Chondrocyte (in vitro differentiated cells): ENCODE data around the gene KRT9. TPM values are rescaled to one million over a fixed set of nuclear protein-coding genes. Genes with fewer than 3 reads are reported as not detected.

Experiments used
- DNase-seq: peaks from one replicate; pipeline ENCODE4 v3.0.0; 2021; ENCODE audit warnings: mixed read lengths, low spot score
- H3K27ac Mint-ChIP-seq: one replicate; pipeline ENCODE4 v1.8.0; 2021; ENCODE audit warnings: mild to moderate bottlenecking, moderate library complexity, mixed read lengths; ENCODE audit not compliant: unreplicated experiment
- H3K27me3 Mint-ChIP-seq: 2 replicates; pipeline ENCODE4 v1.8.0; 2021; ENCODE audit warnings: low read depth, mixed read lengths
- H3K36me3 Mint-ChIP-seq: 2 replicates; pipeline ENCODE4 v1.8.0; 2021; ENCODE audit warnings: low read depth, mixed read lengths
- H3K4me1 Mint-ChIP-seq: 2 replicates; pipeline ENCODE4 v1.8.0; 2021; ENCODE audit warnings: low read depth, mild to moderate bottlenecking, mixed read lengths
- H3K4me3 Mint-ChIP-seq: one replicate; pipeline ENCODE4 v1.8.0; 2021; ENCODE audit warnings: mild to moderate bottlenecking, moderate library complexity, mixed read lengths; ENCODE audit not compliant: unreplicated experiment
- H3K9me3 Mint-ChIP-seq: 2 replicates; pipeline ENCODE4 v1.8.0; 2021; ENCODE audit warnings: low read depth, mixed read lengths
- total RNA-seq: library from RNA; stranded (reverse); gene quantifications from 3 replicates; pipeline ENCODE4 v1.2.1, GENCODE V29; 2021
- TF ChIP-seq, protein P1 (sequence below): fragments of 200-600 bp; sonication (generic); IDR thresholded peaks from 2 replicates; pipeline ENCODE4 v1.5.0; 2021; ENCODE audit warnings: antibody characterized with exemption, mild to moderate bottlenecking, moderate library complexity

KRT9 gene
- total RNA-seq, 1 donor from 2014 or later = not detected

DNA sequence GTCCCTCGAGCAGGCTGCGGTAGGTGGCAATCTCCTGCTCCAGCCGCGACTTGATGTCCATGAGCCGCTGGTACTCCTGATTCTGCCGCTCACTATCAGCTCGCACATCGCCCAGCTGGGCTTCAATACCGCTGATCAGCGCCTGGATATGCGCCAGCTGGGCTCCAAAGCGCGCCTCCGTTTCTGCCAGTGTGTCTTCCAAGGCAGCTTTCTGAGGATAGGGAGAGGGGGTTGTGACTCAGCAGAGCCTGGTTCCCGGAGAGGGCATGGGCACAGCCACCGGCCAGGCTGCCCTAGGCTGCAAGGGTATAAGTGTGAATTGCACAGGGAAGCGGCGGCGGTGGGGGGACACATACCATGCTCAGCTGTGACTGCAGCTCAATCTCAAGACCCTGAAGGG lies 48.1 kb downstream of the KRT9 start:
- Mint-ChIP-seq H3K4me1 (peaks cover 15% of the 10 kb centered on the region), H3K4me3 (no peak overlapping the region), H3K27ac (no peak overlapping the region), H3K27me3 (peaks cover 16% of the 10 kb centered on the region), H3K9me3 (no peaks in the 10 kb centered on the region), H3K36me3 (no peaks in the 10 kb centered on the region)
- TF ChIP-seq, protein P1, sequence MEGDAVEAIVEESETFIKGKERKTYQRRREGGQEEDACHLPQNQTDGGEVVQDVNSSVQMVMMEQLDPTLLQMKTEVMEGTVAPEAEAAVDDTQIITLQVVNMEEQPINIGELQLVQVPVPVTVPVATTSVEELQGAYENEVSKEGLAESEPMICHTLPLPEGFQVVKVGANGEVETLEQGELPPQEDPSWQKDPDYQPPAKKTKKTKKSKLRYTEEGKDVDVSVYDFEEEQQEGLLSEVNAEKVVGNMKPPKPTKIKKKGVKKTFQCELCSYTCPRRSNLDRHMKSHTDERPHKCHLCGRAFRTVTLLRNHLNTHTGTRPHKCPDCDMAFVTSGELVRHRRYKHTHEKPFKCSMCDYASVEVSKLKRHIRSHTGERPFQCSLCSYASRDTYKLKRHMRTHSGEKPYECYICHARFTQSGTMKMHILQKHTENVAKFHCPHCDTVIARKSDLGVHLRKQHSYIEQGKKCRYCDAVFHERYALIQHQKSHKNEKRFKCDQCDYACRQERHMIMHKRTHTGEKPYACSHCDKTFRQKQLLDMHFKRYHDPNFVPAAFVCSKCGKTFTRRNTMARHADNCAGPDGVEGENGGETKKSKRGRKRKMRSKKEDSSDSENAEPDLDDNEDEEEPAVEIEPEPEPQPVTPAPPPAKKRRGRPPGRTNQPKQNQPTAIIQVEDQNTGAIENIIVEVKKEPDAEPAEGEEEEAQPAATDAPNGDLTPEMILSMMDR = no peak
- no peak for DNase-seq

DNA sequence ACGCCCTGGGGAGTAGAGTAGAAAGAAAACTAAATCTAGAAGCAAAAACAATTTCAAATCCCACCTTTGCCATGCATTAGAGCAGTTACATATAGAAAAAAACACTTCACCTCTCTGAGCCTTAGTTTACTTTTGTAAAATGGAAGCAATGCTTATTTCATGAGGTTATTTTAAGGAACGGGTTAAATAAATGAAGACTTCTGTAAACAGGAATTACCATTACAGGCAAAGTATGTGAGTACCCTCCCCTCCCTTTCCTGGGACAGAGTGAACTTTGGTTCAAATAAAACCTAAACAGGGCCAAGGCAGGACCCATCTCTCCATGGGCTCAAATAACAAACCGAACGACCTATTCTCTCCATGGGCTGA lies 48.6 kb downstream of the KRT9 start:
- Mint-ChIP-seq H3K27ac (no peak overlapping the region), H3K4me3 (no peak overlapping the region), H3K36me3 (no peaks in the 10 kb centered on the region), H3K9me3 (no peaks in the 10 kb centered on the region), H3K4me1 (peaks cover 13% of the 10 kb centered on the region), H3K27me3 (peaks cover 10% of the 10 kb centered on the region)
- TF ChIP-seq, protein P1 = no peak
- no peak for DNase-seq

DNA sequence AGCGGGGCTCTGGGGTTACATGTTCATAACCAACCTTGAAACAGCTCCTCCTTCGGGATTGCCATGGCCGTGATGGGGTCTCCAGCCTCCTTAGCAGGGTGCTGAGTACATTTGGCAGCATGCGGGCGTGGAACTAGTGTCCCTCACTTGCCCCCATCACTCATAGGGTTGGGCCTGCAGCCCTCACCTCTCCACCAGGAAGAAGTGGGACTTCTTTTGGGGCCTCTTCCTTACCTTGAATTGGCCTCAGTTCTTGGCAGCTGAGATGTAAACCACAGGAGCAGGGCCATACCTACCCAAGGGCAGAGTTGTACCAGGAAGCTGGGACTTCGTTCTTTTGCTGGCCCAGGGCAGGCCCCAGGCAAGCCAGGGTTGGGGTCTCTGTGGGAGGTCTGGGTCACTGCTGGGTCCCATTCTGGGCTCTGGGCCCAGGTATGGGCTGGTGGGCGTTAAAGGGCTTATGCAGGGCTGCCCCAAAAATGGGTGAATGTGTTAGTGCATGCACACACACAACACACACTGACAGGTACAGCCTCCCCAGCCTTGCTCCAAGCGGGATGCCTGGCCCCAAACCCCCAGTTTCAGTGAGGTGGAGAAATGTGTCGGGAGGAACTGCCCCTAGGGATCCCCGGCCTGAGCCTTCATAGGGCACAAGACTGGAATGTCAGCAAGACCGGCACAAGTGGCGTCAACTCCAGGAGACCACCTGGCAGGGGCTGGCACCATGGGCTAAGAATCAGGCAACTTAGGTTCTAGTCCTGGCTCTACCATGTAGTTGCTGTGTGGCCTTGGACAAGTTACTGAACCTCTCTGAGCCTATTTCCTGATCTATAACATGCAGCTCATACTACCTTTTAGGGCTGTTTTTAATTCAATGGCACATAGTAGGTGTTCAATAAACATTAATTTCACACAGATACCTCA lies 49.3 kb downstream of the KRT9 start:
- TF ChIP-seq, protein P1 = no peak
- no peak for DNase-seq
- H3K4me1 Mint-ChIP-seq = peaks cover 13% of the 10 kb centered on the region
- no peak overlapping the region for H3K4me3 Mint-ChIP-seq
- no peak overlapping the region for H3K27ac Mint-ChIP-seq
- H3K27me3 Mint-ChIP-seq = peaks cover 7% of the 10 kb centered on the region
- H3K9me3 Mint-ChIP-seq = no peaks in the 10 kb centered on the region
- H3K36me3 Mint-ChIP-seq = no peaks in the 10 kb centered on the region

DNA sequence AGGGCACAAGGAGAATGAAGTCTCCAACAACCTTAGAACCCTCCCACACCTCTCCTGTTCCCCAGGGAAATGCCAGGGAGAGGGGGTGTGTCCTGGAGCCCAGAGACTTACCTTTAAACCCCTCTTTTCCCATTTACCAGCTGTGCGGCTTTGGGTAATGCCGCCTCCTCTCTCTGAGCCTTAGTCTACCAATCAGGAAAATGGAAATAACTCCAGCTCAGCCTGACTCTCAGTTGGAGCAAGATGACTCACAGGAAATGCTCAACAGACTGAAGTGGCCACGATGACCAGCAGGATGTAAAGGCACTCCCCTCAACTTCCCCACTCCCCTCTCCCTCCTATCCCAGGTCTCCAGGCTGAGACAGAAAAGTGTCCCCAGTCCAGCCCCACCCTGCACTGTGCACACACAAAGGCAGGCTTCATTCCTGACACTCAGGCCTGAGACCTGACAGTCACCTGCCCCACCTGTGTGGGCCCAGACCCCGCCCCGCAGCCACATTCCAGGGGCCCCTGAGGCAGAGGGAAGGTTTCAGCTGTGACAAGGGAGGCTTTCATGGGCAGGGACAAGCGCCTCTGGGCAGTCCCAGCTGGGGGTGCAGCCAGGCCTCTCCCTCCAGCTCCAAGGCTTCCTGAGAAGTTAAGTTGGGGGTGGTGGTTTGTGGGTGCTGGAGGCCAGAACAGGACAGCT lies 50.1 kb downstream of the KRT9 start:
- Mint-ChIP-seq H3K9me3 (no peaks in the 10 kb centered on the region), H3K4me3 (no peak overlapping the region), H3K4me1 (peaks cover 8% of the 10 kb centered on the region), H3K27me3 (no peaks in the 10 kb centered on the region), H3K36me3 (no peaks in the 10 kb centered on the region), H3K27ac (no peak overlapping the region)
- TF ChIP-seq, protein P1 = no peak
- no peak for DNase-seq

DNA sequence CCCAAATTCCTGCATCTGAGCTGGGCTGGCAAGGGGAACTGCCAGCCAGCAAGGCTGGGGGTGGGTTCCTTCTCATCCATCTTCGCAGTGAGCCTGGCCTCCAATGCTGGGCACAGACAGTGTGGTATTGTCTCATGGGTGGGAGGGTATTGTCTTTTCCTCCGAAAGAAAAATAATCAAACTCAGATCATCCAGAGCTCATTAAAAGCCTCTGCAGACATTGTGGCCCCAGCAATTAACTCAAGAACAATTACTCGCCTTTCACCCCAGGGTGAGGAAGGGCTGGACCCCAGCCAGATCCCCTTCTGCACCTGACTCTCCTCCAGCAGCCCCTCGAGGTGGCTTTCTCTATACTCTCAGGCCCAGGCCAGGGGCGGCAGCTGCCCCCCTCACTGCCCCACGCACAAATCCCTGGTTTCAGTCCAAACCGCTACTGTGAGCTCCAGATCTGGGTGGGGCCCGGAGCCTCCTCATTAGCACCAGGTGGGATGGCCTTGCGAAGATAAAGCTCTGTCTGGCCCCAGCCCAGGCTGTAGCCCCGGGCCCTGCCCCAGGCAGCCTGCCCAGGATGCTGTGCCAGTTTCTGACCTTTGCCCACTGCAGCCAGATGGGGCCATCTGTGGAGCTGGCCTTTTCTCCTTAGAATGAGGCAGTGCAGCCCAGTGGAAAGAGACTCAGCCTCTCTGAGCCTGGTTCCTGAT lies 50.9 kb downstream of the KRT9 start:
- peaks cover 3% of the 10 kb centered on the region for H3K27me3 Mint-ChIP-seq
- TF ChIP-seq, protein P1 = no peak
- peaks cover 8% of the 10 kb centered on the region for H3K4me1 Mint-ChIP-seq
- no peaks in the 10 kb centered on the region for H3K36me3 Mint-ChIP-seq
- H3K27ac Mint-ChIP-seq = no peak overlapping the region
- H3K4me3 Mint-ChIP-seq = no peak overlapping the region
- no peaks in the 10 kb centered on the region for H3K9me3 Mint-ChIP-seq
- no peak for DNase-seq
